ENCODE data around the gene ANOS1.

Gene ANOS1

DNA sequence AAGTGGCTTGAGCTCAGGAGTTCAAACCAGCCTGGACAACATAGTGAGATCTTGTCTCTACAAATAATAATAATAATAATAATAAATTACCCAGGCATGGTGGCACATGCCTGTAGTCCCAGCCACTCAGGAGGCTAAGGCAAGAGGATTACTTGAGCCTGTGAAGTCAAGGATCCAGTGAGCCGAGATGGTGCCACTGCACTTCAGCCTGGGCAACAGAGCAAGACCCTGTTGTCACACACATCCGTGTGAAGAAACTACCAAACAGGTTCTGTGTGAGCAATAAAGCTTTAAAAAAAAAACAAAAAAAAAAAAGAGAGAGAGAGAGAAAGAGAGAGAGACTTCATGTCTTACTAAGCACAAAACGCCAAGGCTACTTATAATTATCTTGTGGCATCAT is 42.5 kb downstream of the ANOS1 start:
- CTCF ChIA-PET = no interaction called here
- DNase-seq (ENCODE audit: extremely low spot score) = no peak
- POLR2A ChIA-PET = no interaction called here
- TF ChIP-seq, protein P1, sequence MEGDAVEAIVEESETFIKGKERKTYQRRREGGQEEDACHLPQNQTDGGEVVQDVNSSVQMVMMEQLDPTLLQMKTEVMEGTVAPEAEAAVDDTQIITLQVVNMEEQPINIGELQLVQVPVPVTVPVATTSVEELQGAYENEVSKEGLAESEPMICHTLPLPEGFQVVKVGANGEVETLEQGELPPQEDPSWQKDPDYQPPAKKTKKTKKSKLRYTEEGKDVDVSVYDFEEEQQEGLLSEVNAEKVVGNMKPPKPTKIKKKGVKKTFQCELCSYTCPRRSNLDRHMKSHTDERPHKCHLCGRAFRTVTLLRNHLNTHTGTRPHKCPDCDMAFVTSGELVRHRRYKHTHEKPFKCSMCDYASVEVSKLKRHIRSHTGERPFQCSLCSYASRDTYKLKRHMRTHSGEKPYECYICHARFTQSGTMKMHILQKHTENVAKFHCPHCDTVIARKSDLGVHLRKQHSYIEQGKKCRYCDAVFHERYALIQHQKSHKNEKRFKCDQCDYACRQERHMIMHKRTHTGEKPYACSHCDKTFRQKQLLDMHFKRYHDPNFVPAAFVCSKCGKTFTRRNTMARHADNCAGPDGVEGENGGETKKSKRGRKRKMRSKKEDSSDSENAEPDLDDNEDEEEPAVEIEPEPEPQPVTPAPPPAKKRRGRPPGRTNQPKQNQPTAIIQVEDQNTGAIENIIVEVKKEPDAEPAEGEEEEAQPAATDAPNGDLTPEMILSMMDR (IDR thresholded peaks at IDR 0.05; ENCODE audit: control extremely low read depth, extremely low read depth, low read depth, missing control alignments) = no peak

DNA sequence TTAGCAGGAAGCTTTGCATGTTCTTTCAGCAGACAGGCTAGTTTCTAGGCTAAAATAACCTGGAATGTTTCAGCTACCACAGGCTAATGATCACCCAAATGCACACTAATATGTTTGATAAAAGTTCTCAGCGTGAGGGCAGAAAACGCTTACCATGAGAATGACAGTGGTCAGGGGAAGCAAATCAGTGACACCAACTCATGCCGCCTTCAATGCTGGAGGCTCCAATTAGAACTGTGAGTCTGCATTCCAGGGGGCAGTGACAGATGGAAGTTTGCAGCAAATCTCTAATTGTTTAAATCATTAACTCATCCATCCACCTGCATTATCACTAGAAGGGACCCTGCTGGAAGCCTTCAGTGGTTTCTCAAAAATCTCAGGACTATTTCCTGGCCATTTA is 43.2 kb downstream of the ANOS1 start:
- DNase-seq (ENCODE audit: extremely low spot score) = no peak
- ChIA-PET CTCF (no interaction called here), POLR2A (no interaction called here)
- TF ChIP-seq, protein P1 (IDR thresholded peaks at IDR 0.05; ENCODE audit: control extremely low read depth, extremely low read depth, low read depth, missing control alignments) = no peak

DNA sequence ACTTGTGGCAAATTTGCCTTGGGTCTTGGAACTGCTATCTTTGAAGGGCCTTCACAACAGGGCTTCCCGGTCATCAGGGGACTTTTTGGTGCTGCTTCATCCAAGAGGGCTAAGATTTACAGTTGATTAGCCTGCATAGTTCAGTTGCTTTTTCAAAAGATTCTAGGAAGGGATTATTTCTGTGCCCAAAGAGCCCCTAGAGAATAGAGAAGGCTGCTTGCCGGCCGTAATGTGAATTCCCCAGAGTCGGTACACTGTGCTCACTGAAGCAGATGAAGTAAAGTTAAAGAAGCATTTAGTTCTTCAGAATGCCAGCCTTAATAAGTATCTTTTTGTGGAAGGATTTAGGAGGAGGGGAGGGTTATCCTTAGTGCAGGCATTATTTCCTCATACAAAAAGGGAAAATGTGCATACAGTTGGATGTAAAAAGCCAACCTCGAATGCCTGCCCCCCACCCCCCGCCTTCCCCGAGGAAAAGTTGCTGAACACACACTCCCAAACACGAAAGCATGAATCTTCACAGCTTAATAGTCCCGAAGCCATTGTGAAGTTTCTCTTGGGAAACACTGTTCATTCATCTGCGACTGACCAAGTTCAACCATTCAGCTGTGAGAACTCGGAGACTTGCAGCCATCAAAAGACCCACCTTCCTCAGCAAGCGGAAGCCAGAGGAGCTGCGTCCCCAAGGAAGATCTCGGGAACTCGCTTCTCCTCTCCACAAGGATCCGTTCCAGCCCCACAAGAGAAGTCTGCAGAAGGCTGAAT is 47.6 kb downstream of the ANOS1 start:
- DNase-seq (ENCODE audit: extremely low spot score) = no peak
- ChIA-PET POLR2A (no interaction called here), CTCF (no interaction called here)
- TF ChIP-seq, protein P1 (IDR thresholded peaks at IDR 0.05; ENCODE audit: control extremely low read depth, extremely low read depth, low read depth, missing control alignments) = no peak

DNA sequence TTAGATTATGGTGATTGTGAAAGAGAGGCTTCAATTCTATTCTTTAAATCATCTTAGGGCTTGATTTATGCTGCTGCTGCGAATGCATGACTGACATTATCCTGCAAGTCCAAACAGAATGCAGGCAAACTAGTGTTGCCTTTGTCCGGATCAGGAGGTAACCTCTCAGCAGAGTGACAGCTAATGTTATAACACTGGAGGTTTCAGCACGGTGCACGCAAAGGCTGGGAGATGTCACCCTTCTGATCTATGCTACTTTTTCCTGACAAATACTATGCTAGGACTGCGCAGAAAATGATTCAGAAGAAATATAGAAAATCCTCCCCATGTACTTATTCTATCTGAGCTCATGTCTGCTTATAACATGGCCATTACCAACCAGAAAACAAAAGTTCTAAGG is 48.2 kb downstream of the ANOS1 start:
- DNase-seq (ENCODE audit: extremely low spot score) = no peak
- ChIA-PET POLR2A (no interaction called here), CTCF (no interaction called here)
- TF ChIP-seq, protein P1 (IDR thresholded peaks at IDR 0.05; ENCODE audit: control extremely low read depth, extremely low read depth, low read depth, missing control alignments) = no peak

DNA sequence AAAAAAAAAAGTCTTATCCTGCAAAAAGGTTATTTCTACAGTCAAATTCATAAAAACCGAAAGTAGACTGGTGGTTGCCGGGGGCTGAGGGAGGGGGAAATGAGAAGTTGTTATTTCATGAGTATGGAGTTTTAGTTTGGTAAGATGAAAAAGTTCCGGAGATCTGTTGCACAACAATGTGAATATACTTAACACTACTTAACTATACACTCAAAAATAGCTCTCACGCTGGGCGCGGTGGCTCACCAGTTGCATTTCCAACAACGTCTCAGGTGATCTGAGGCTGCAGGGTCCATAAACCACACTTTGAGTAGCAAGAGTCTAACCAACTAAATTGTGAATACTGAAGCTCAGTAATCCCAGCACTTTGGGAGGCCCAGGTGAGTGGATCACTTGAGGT is 52.4 kb downstream of the ANOS1 start:
- TF ChIP-seq, protein P1 (IDR thresholded peaks at IDR 0.05; ENCODE audit: control extremely low read depth, extremely low read depth, low read depth, missing control alignments) = no peak
- POLR2A ChIA-PET = no interaction called here
- no peak for DNase-seq (ENCODE audit: extremely low spot score)
- CTCF ChIA-PET = no interaction called here

DNA sequence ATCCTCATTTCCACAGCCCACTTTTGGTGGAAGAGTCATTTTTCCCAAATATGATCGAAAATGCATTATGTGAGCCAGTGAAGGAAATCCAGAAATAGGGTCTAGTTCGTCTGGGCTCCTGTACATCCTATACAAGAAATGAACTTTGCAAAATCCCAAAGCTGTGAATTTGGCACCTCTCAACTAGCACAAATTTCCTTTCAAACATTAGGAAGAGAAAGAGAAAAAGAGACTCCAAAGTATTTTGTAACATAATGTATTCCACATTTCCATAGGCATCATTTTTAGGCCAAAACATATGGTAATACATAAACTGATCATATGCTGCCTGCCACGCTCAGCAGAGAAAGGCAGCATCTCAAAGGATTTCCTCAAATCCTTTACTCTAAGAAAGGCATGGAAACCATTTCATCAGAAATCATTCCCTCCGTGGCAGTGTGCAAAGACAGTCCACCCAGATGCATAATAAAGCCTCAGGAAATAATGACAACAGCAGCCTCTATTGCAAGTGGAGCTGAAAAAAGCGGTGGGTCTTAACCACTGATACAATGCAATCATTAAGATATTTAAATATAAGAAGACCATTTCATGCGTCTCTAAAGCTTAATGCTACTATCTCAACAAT is 56.8 kb downstream of the ANOS1 start:
- ChIA-PET POLR2A (no interaction called here), CTCF (no interaction called here)
- DNase-seq (ENCODE audit: extremely low spot score) = no peak
- TF ChIP-seq, protein P1 (IDR thresholded peaks at IDR 0.05; ENCODE audit: control extremely low read depth, extremely low read depth, low read depth, missing control alignments) = no peak

Measured in GM10248 (cell line).